Hepatocyte (in vitro differentiated cells): ENCODE data around the gene BCL2L1. TPM values are rescaled to one million over a fixed set of nuclear protein-coding genes. Genes with fewer than 3 reads are reported as not detected.
"Not testable (repeated sequence)": the region's sequence is repeated elsewhere in the genome, so short reads cannot be mapped to it uniquely, and the experiment has no call there.

Experiments
- DNase-seq: peaks from one replicate; pipeline ENCODE4 v3.0.0-alpha.2; 2016; ENCODE audit warnings: low spot score
- H2AFZ ChIP-seq: fragments of 200-600 bp; sonication (generic); 2 replicates; pipeline ENCODE4 v1.6.0; 2016; ENCODE audit warnings: antibody characterized with exemption, mild to moderate bottlenecking
- H3K27ac ChIP-seq: fragments of 200-600 bp; sonication (generic); 2 replicates; pipeline ENCODE4 v1.5.1; 2016; ENCODE audit warnings: mild to moderate bottlenecking
- H3K27me3 ChIP-seq: fragments of 200-600 bp; sonication (generic); 2 replicates; pipeline ENCODE4 v1.6.1; 2016
- H3K36me3 ChIP-seq: fragments of 200-600 bp; sonication (generic); replicated peaks from 2 replicates; pipeline ENCODE4 v1.5.1; 2016; ENCODE audit warnings: low read depth; ENCODE audit not compliant: insufficient read depth
- H3K4me1 ChIP-seq: fragments of 200-600 bp; sonication (generic); 2 replicates; pipeline ENCODE4 v1.5.1; 2016; ENCODE audit warnings: mild to moderate bottlenecking, moderate library complexity; ENCODE audit not compliant: insufficient read depth
- H3K4me2 ChIP-seq: fragments of 200-600 bp; sonication (generic); 2 replicates; pipeline ENCODE4 v1.6.0; 2016
- H3K4me3 ChIP-seq: fragments of 200-600 bp; sonication (generic); 2 replicates; pipeline ENCODE4 v1.5.1; 2016; ENCODE audit warnings: mild to moderate bottlenecking
- H3K79me2 ChIP-seq: fragments of 200-600 bp; sonication (generic); 2 replicates; pipeline ENCODE4 v1.6.0; 2017; ENCODE audit warnings: mild to moderate bottlenecking
- H3K9me2 ChIP-seq: fragments of 200-600 bp; sonication (generic); replicated peaks from 2 replicates; pipeline ENCODE4 v1.6.0; 2017; ENCODE audit warnings: mild to moderate bottlenecking; ENCODE audit not compliant: insufficient read depth
- H3K9me3 ChIP-seq: fragments of 200-600 bp; sonication (generic); 2 replicates; pipeline ENCODE4 v1.5.1; 2016; ENCODE audit warnings: low read depth, mild to moderate bottlenecking
- H4K20me1 ChIP-seq: fragments of 200-600 bp; sonication (generic); 2 replicates; pipeline ENCODE4 v1.6.0; 2016; ENCODE audit warnings: mild to moderate bottlenecking; ENCODE audit not compliant: insufficient read depth, poor library complexity, severe bottlenecking
- EZH2 ChIP-seq: fragments of 200-600 bp; sonication (generic); IDR thresholded peaks from 2 replicates; pipeline ENCODE4 v1.6.1; 2016; ENCODE audit warnings: antibody characterized with exemption, mild to moderate bottlenecking, borderline replicate concordance
- EZH2phosphoT487 ChIP-seq: fragments of 200-600 bp; sonication (generic); IDR thresholded peaks from one replicate; pipeline ENCODE4 v1.6.1; 2018; ENCODE audit warnings: antibody characterized with exemption, mild to moderate bottlenecking, low read depth, moderate library complexity; ENCODE audit not compliant: unreplicated experiment, severe bottlenecking
- WGBS: methylation state at CpG from one replicate; pipeline ENCODE4 v1.1.6; 2016; ENCODE audit warnings: low lambda C conversion rate; ENCODE audit errors: missing lambda C conversion rate; 5-methylcytosine and 5-hydroxymethylcytosine counted together
- polyA plus RNA-seq: library from polyadenylated mRNA; unstranded; fragments of >200 nt; fragmentation: Nextera tagmentation; extraction: Ambion mirVana; gene quantifications from 2 replicates; pipeline ENCODE4 v1.2.1, GENCODE V29; 2016
- total RNA-seq: library from RNA; depleted of rRNA; stranded (reverse); fragments of >200 nt; gene quantifications from 2 replicates; pipeline ENCODE4 v1.2.3, GENCODE V29; 2014
- TF ChIP-seq, protein P1 (sequence below): fragments of 200-600 bp; sonication (generic); IDR thresholded peaks from 2 replicates; pipeline ENCODE4 v1.5.1; 2016; ENCODE audit warnings: antibody characterized with exemption, mild to moderate bottlenecking; ENCODE audit not compliant: poor library complexity

The BCL2L1 gene
- total and polyA plus RNA-seq, 2 experiments from 2014 or later = 104 to 139 TPM

GRCh38 chr20:31749223-31749622, 26.6 kb upstream of the BCL2L1 start:
- no peak overlapping the region for H3K4me2 ChIP-seq
- no peaks in the 10 kb centered on the region for H3K9me2 ChIP-seq
- peaks cover 94% of the 10 kb centered on the region for H3K79me2 ChIP-seq
- H2AFZ ChIP-seq = no peak overlapping the region
- no peak overlapping the region for H3K4me3 ChIP-seq
- H4K20me1 ChIP-seq = no peaks in the 10 kb centered on the region
- no peaks in the 10 kb centered on the region for H3K36me3 ChIP-seq
- no peaks in the 10 kb centered on the region for H3K27me3 ChIP-seq
- no peak for DNase-seq
- 90% methylated on average over 8 of the region's 8 CpGs for whole genome bisulfite sequencing
- TF ChIP-seq, protein P1, sequence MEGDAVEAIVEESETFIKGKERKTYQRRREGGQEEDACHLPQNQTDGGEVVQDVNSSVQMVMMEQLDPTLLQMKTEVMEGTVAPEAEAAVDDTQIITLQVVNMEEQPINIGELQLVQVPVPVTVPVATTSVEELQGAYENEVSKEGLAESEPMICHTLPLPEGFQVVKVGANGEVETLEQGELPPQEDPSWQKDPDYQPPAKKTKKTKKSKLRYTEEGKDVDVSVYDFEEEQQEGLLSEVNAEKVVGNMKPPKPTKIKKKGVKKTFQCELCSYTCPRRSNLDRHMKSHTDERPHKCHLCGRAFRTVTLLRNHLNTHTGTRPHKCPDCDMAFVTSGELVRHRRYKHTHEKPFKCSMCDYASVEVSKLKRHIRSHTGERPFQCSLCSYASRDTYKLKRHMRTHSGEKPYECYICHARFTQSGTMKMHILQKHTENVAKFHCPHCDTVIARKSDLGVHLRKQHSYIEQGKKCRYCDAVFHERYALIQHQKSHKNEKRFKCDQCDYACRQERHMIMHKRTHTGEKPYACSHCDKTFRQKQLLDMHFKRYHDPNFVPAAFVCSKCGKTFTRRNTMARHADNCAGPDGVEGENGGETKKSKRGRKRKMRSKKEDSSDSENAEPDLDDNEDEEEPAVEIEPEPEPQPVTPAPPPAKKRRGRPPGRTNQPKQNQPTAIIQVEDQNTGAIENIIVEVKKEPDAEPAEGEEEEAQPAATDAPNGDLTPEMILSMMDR = no peak
- TF ChIP-seq EZH2phosphoT487 (no peak), EZH2 (no peak)
- no peaks in the 10 kb centered on the region for H3K4me1 ChIP-seq
- H3K27ac ChIP-seq = no peak overlapping the region
- no peaks in the 10 kb centered on the region for H3K9me3 ChIP-seq

- Histone ChIP-seq H3K4me2 (no peak overlapping the region), H3K27ac (no peak overlapping the region)
- WGBS = 90% methylated on average over 5 of the region's 5 CpGs
Measured at GRCh38 chr20:31747640-31748039, 25.0 kb upstream of the BCL2L1 start.

DNA sequence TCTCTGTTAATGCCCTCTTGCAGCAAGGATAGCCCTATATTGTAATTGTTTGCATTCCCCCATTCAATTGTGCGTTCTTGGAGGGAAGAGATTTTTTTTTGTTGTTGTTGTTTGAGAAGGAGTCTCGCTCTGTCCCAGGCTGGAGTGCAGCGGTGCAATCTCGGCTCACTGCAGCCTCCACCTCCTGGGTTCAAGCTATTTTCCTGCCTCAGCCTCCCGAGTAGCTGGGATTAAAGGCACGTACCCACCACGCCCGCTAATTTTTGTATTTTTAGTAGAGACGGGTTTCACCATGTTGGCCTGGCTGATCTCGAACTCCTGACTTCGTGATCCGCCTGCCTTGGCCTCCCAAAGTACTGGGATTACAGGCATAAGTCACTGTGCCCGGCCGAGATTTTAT, 24.4 kb upstream of the BCL2L1 start:
- H3K4me3 ChIP-seq, DNase-seq, H2AFZ ChIP-seq, H3K36me3 ChIP-seq, H3K4me1 ChIP-seq, H3K27ac ChIP-seq, H4K20me1 ChIP-seq, H3K27me3 ChIP-seq, H3K9me3 ChIP-seq, H3K4me2 ChIP-seq, H3K9me2 ChIP-seq: not testable (repeated sequence)
- WGBS = 91% methylated on average over 14 of the region's 14 CpGs
- H3K79me2 ChIP-seq = peaks cover 94% of the 10 kb centered on the region

More at GRCh38 chr20:31747640-31748039, 25.0 kb upstream of the BCL2L1 start:
- no peaks in the 10 kb centered on the region for H3K4me1 ChIP-seq
- H3K36me3 ChIP-seq = no peaks in the 10 kb centered on the region
- TF ChIP-seq EZH2phosphoT487 = no peak
- TF ChIP-seq, protein P1 = no peak
- no peak for TF ChIP-seq EZH2
- H3K4me3 ChIP-seq = no peak overlapping the region
- H3K9me3 ChIP-seq = no peaks in the 10 kb centered on the region
- H3K79me2 ChIP-seq = peaks cover 94% of the 10 kb centered on the region
- no peak for DNase-seq
- no peaks in the 10 kb centered on the region for H4K20me1 ChIP-seq
- no peaks in the 10 kb centered on the region for H3K9me2 ChIP-seq
- H3K27me3 ChIP-seq = no peaks in the 10 kb centered on the region
- H2AFZ ChIP-seq = no peak overlapping the region

DNA sequence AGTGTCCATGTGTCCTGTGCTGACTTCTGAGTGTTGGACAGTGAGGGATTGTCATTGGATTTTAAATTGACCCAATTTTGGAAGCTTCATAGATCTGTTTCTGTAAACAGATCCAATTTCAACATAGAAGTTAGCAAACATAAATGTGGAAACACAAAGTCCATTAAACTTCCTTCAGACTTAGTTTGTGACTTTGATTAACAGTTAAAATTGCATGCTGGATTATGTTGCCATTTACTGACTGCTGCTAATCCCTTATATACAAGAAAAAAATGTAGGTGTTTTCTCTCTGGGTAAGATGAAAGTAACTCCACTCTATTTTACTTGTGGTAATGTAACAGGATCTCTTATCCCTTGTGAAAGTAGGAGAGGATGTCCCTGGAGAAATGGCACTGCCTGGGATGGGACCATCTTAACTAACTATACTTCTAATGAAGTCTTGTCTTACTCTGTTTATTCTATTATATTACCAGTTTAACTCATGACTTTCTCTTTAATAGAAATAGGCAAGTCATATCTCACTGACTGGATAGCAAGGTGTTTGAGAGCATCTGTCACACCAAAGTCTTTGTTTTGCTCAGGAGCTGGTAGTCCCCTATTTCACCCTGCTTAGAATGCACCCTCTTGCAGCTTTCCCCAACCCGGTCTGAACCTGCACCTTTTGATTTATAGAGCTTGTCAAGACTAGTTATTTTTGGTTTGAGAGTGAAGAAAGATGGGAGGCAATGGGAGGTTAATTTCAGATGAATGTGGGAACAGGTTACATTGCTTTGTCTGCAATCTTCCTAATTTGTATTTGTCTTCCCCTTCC, 23.6 kb upstream of the BCL2L1 start:
- Histone ChIP-seq H2AFZ (no peak overlapping the region), H3K9me2 (no peaks in the 10 kb centered on the region), H3K4me2 (no peak overlapping the region), H3K9me3 (no peaks in the 10 kb centered on the region), H3K36me3 (no peaks in the 10 kb centered on the region), H3K79me2 (peaks cover 94% of the 10 kb centered on the region), H4K20me1 (no peaks in the 10 kb centered on the region), H3K27ac (no peak overlapping the region), H3K27me3 (no peaks in the 10 kb centered on the region), H3K4me1 (no peaks in the 10 kb centered on the region), H3K4me3 (no peak overlapping the region)
- WGBS = 62% methylated on average over 1 of the region's 1 CpG
- no peak for TF ChIP-seq EZH2phosphoT487
- TF ChIP-seq EZH2 = no peak
- TF ChIP-seq, protein P1 = no peak
- no peak for DNase-seq
